IPS-20b (cell line): ENCODE measurements around the gene SEMA6C.

Experiments
- H3K27ac ChIP-seq: one replicate; pipeline ENCODE4 v1.5.1; 2013; ENCODE audit warnings: low read length
- H3K27me3 ChIP-seq: 2 replicates; pipeline ENCODE4 v1.6.1; 2013; ENCODE audit warnings: mild to moderate bottlenecking, low read length, inconsistent platforms; ENCODE audit not compliant: insufficient read depth
- H3K36me3 ChIP-seq: 2 replicates; pipeline ENCODE4 v1.6.1; 2013; ENCODE audit warnings: low read depth, mild to moderate bottlenecking, inconsistent platforms, low read length, moderate library complexity; ENCODE audit not compliant: insufficient read depth
- H3K4me1 ChIP-seq: 2 replicates; pipeline ENCODE4 v1.6.1; 2013; ENCODE audit warnings: mild to moderate bottlenecking, control low read depth, inconsistent platforms, low read length, moderate library complexity; ENCODE audit not compliant: insufficient read depth
- H3K4me3 ChIP-seq: 2 replicates; pipeline ENCODE4 v1.5.1; 2013; ENCODE audit warnings: mild to moderate bottlenecking, low read length, inconsistent platforms
- H3K9ac ChIP-seq: 2 replicates; pipeline ENCODE4 v1.6.1; 2013; ENCODE audit warnings: low read depth, mild to moderate bottlenecking, inconsistent platforms, low read length, moderate library complexity
- H3K9me3 ChIP-seq: 2 replicates; pipeline ENCODE4 v1.6.1; 2013; ENCODE audit warnings: mild to moderate bottlenecking, low read depth, low read length, inconsistent platforms; ENCODE audit not compliant: insufficient read depth

Gene SEMA6C

GRCh38 chr1:151135433-151136385 lies 10.7 kb downstream of the SEMA6C start:
- no peaks in the 10 kb centered on the region for H3K9me3 ChIP-seq
- H3K4me3 ChIP-seq: no peak overlapping the region
- H3K4me1 ChIP-seq: no peaks in the 10 kb centered on the region; the same call in 1 of the 2 replicates
- no peak overlapping the region for H3K9ac ChIP-seq
- peaks cover 39% of the 10 kb centered on the region for H3K27me3 ChIP-seq
- H3K27ac ChIP-seq: no peak overlapping the region
- H3K36me3 ChIP-seq: peaks cover 21% of the 10 kb centered on the region; the same call in 1 of the 2 replicates

- H3K9ac ChIP-seq: no peak overlapping the region
- no peaks in the 10 kb centered on the region; the same call in 1 of the 2 replicates for H3K4me1 ChIP-seq
- no peak overlapping the region for H3K4me3 ChIP-seq
- no peak overlapping the region for H3K27ac ChIP-seq
- H3K27me3 ChIP-seq: peaks cover 46% of the 10 kb centered on the region
- no peaks in the 10 kb centered on the region for H3K9me3 ChIP-seq
- peaks cover 21% of the 10 kb centered on the region; the same call in 1 of the 2 replicates for H3K36me3 ChIP-seq
Observed at GRCh38 chr1:151134991-151135390, 11.4 kb downstream of the SEMA6C start.

- Histone ChIP-seq H3K27ac (no peak overlapping the region), H3K9me3 (no peaks in the 10 kb centered on the region), H3K9ac (no peak overlapping the region), H3K36me3 (peaks cover 21% of the 10 kb centered on the region; the same call in 1 of the 2 replicates), H3K27me3 (peaks cover 47% of the 10 kb centered on the region), H3K4me1 (no peaks in the 10 kb centered on the region; the same call in 1 of the 2 replicates), H3K4me3 (no peak overlapping the region)
Observed at GRCh38 chr1:151134396-151134795, 12.0 kb downstream of the SEMA6C start.

GRCh38 chr1:151133018-151133806 lies 13.2 kb downstream of the SEMA6C start:
- Histone ChIP-seq H3K9me3 (no peaks in the 10 kb centered on the region), H3K27ac (no peak overlapping the region), H3K36me3 (peaks cover 21% of the 10 kb centered on the region; the same call in 1 of the 2 replicates), H3K4me1 (no peaks in the 10 kb centered on the region; the same call in 1 of the 2 replicates), H3K27me3 (peaks cover 47% of the 10 kb centered on the region), H3K9ac (no peak overlapping the region; the same call in 1 of the 2 replicates), H3K4me3 (peak overlapping the region; percentile 73; the same call in 1 of the 2 replicates)

GRCh38 chr1:151132335-151133017 lies 14.0 kb downstream of the SEMA6C start:
- H3K9me3 ChIP-seq: no peaks in the 10 kb centered on the region
- peaks cover 21% of the 10 kb centered on the region; the same call in 1 of the 2 replicates for H3K36me3 ChIP-seq
- no peak overlapping the region for H3K27ac ChIP-seq
- peak overlapping the region; percentile 31; the same call in 1 of the 2 replicates for H3K9ac ChIP-seq
- peaks cover 47% of the 10 kb centered on the region for H3K27me3 ChIP-seq
- no peaks in the 10 kb centered on the region; the same call in 1 of the 2 replicates for H3K4me1 ChIP-seq
- H3K4me3 ChIP-seq: peak overlapping the region; percentile 73

- H3K27ac ChIP-seq: no peak overlapping the region
- peak overlapping the region; percentile 73 for H3K4me3 ChIP-seq
- no peaks in the 10 kb centered on the region; the same call in 1 of the 2 replicates for H3K4me1 ChIP-seq
- H3K27me3 ChIP-seq: peaks cover 47% of the 10 kb centered on the region
- no peaks in the 10 kb centered on the region for H3K9me3 ChIP-seq
- peak overlapping the region; percentile 31; the same call in 1 of the 2 replicates for H3K9ac ChIP-seq
- H3K36me3 ChIP-seq: peaks cover 21% of the 10 kb centered on the region; the same call in 1 of the 2 replicates
Observed at GRCh38 chr1:151131701-151132334, 14.6 kb downstream of the SEMA6C start.

GRCh38 chr1:151130987-151131586 lies 15.3 kb downstream of the SEMA6C start:
- H3K27ac ChIP-seq: no peak overlapping the region
- peak overlapping the region; percentile 69 for H3K9ac ChIP-seq
- H3K4me1 ChIP-seq: no peaks in the 10 kb centered on the region; the same call in 1 of the 2 replicates
- H3K9me3 ChIP-seq: no peaks in the 10 kb centered on the region
- H3K36me3 ChIP-seq: peaks cover 16% of the 10 kb centered on the region; the same call in 1 of the 2 replicates
- H3K27me3 ChIP-seq: peaks cover 47% of the 10 kb centered on the region
- peak overlapping the region; percentile 73 for H3K4me3 ChIP-seq

- peaks cover 36% of the 10 kb centered on the region for H3K27me3 ChIP-seq
- H3K36me3 ChIP-seq: no peaks in the 10 kb centered on the region
- H3K9me3 ChIP-seq: no peaks in the 10 kb centered on the region
- no peak overlapping the region for H3K4me3 ChIP-seq
- H3K4me1 ChIP-seq: peaks cover 7% of the 10 kb centered on the region
- no peak overlapping the region for H3K27ac ChIP-seq
- no peak overlapping the region for H3K9ac ChIP-seq
Observed at GRCh38 chr1:151128800-151129199, 17.6 kb downstream of the SEMA6C start.

GRCh38 chr1:151124763-151125403 lies 21.5 kb downstream of the SEMA6C start:
- no peaks in the 10 kb centered on the region for H3K9me3 ChIP-seq
- H3K9ac ChIP-seq: no peak overlapping the region
- no peak overlapping the region for H3K27ac ChIP-seq
- H3K27me3 ChIP-seq: 0 out of 2 replicates have a peak, but pooled peaks cover under 1% of the 10 kb centered on the region
- H3K4me3 ChIP-seq: no peak overlapping the region
- H3K4me1 ChIP-seq: peaks cover 7% of the 10 kb centered on the region
- H3K36me3 ChIP-seq: no peaks in the 10 kb centered on the region

- H3K4me3 ChIP-seq: no peak overlapping the region
- H3K9me3 ChIP-seq: no peaks in the 10 kb centered on the region
- H3K9ac ChIP-seq: no peak overlapping the region
- no peaks in the 10 kb centered on the region for H3K36me3 ChIP-seq
- H3K4me1 ChIP-seq: no peaks in the 10 kb centered on the region
- no peaks in the 10 kb centered on the region for H3K27me3 ChIP-seq
- no peak overlapping the region for H3K27ac ChIP-seq
Observed at GRCh38 chr1:151113877-151114276, 32.6 kb downstream of the SEMA6C start.
